ENCODE measurements around the gene SLC39A3. TPM values are rescaled to one million over a fixed set of nuclear protein-coding genes. Genes with fewer than 3 reads are reported as not detected.
"Not testable (repeated sequence)": the region's sequence is repeated elsewhere in the genome, so short reads cannot be mapped to it uniquely, and the experiment has no call there.

SLC39A3 gene
- polyA plus RNA-seq, 4 donors = 25.4 to 39.0 (median 29.7) TPM

DNA sequence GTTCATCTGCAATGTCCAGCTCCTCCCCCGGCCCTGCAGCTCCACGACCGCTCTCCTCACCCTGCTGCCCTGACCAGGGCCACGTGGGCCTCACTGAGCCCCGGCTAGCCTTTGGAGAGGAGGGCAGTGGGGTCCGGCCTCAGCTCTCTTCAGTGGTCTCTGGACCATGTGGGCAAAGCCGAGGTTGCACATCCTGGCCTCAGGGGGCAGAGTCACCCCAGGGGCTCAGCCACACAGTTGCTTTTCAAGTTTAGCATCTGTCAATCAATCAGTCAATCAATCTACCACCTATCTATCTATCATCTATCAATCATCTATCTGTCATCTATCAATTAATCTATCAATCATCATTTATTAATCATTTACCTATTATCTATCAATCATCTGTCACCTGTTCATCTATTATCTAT is 15.7 kb downstream of the SLC39A3 start:
- DNase-seq (ENCODE audit: low read depth in 4 of 4, low spot score in 2 of 4) = no peak

DNA sequence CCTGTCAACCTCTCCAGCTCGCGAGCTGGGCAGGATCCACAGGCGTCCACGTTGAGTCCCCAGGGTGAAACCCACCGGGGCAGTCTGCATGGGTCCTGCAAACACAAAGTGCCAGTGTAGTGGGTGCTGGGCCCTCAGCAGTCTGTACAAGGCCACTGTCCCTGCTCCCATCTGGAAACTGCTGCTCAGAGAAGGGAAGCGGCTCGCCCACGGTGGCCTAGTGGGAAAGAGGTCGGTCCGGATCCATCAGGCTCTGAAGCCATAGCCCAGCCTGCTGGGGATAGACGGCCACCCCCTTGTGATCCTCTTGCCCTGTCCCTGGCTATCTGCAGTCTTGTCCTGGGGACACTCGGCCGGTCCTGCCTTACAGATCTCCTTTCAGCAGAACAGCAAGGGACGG is 16.1 kb downstream of the SLC39A3 start:
- no peak for DNase-seq (ENCODE audit: low read depth in 4 of 4, low spot score in 2 of 4)

DNA sequence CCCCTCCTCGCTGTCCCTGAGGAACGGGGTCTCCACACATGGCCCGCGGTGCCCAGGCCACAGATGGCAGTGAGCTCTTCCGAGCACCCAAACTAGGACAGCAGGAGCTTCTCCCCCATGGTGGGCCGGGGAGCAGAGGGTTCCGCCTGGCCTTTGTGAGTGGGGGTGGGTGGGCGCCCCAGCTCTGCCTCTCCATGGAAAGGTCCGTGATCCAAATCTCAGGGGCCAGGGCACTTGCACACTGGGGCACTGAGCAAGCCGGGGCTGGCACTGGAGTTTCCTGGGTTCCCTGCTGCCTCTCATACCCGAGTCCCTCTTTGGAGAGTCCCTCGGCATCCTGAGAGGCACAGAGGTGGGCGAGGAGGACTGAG is 16.5 kb downstream of the SLC39A3 start:
- DNase-seq (ENCODE audit: low read depth in 4 of 4, low spot score in 2 of 4) = no peak

DNA sequence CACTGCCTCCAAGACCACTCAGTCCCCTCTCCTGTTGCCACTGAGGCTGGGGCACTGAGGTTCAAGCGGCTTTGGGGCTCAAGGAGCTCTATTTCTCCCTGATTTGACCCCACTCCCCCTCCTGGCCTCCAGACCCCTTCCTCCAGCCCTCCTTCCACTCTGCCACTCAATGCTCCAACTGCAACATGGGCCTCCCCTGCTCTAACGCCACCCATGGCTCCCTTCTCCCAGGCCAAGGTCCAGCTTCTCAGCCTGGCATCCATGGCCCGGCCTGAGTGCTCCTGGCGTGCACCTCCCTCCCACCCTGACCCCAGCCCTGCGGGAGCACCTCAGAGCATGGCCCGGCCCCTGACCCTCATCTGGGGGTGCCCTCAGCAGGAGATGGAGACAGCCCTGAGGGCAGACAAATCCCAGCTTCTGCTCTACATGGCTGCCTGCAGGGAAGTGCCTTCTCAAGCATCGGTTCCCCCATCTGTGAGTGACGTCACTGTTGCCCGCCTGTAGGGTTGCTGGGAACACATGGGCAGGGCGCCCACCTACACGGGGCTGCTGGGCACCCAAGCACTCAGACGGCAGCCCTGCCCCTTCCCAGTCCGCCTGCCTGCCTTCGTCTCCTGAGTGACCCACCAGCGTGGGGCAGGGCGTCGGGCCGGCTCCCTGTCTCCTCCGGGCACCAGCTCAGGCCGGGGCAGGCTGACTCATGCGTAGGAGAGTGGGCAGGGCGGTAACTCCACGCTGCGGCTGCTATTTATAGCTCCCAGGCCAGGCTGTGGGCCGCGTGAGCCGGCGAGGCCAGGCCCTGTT is 17.1 kb downstream of the SLC39A3 start:
- no peak for DNase-seq (ENCODE audit: low read depth in 4 of 4, low spot score in 2 of 4)

DNA sequence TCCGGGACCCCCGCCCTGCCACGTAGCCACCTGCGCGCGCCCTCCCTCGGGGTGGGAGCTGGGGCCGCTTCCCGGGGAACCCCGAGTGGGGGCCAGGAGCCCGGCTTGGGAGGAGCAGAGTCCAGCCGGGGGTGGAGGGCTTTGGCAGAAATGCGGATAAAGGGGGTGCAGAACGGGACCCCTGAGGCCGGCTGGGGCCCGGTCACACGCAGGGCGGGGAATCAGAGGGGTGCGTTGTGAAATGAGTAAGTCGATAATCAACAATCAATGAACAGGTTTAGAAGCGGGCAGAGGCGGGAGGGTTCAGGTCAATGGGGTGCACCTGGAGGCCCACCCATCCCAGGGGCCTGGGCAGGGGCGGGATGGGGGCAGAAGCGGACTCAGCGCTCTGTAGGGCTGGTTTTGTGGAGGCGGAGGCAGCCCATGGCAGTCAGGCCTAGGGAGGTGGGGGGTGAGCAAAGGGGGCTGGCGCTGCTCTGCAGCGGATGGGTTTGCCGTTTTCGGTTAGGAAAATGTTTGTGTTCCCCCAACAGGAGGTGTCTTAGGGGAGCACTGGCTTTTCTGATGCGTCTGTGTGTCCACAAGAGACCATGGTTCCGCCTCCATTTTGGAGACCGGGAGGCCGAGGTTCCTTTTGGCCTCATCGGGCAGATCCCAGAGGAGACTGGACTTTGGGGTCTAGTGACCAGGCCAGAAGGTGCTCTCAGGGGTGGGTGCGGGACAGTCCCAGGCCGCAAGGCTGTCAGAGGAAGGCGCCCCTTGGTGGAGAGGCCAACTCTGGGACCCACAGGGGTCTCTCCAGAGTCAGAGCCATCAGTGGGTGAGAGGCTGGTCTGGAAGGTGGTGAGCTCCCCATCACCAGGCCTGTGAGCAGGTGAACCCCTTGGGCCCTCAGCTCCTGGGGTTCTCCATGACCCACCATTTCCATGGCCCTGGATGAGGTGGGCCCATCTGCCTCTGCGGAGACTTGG is 18.0 kb downstream of the SLC39A3 start:
- no peak for DNase-seq (ENCODE audit: low read depth in 4 of 4, low spot score in 2 of 4)

DNA sequence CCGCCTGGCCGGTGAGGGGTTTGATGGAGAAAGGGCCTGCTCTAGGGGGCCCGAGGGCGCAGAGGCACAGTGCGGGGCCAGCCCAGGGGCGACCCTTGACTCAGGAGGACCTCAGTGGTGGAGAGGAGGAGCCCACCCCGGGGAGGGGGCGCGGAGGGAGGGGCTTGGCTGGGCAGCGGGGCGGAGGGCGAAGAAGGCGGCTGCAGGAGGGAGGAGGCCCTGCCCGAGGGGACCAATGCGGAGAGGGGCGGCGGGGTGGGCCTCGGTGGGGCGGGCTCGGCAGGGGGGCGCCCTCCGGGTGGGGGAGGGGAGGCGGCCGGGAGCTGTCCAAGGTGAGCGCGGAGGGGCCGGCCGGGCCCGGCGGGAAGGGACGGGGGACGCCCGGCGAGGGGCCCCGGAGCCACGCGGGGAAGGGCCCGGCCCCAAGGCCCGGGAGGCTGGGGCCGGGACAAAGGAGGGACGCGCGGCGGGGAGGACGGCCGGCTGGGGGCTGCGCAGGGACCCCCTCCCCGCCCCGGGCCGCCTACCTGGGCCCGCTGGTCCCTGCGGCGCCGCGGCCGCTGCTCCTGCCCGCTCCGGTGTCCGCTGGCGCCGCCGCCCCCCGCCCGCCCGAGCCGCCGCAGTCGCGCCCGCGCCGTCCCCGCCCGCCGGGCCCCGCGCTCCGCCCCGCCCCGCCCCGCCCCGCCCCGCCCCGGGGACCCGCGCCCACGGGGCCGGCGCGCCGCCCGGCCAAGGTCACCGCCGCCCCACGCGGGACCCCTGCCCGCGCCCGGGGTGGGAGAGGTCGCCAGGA is 18.8 kb downstream of the SLC39A3 start, which contains the start of gene DIRAS1:
DIRAS1 (minus strand) TSS at position 596 of the 793 bp plus-strand sequence. CDS start 3,566 bp downstream, outside the sequence.
- no peak for DNase-seq (ENCODE audit: low read depth in 4 of 4, low spot score in 2 of 4)

DNA sequence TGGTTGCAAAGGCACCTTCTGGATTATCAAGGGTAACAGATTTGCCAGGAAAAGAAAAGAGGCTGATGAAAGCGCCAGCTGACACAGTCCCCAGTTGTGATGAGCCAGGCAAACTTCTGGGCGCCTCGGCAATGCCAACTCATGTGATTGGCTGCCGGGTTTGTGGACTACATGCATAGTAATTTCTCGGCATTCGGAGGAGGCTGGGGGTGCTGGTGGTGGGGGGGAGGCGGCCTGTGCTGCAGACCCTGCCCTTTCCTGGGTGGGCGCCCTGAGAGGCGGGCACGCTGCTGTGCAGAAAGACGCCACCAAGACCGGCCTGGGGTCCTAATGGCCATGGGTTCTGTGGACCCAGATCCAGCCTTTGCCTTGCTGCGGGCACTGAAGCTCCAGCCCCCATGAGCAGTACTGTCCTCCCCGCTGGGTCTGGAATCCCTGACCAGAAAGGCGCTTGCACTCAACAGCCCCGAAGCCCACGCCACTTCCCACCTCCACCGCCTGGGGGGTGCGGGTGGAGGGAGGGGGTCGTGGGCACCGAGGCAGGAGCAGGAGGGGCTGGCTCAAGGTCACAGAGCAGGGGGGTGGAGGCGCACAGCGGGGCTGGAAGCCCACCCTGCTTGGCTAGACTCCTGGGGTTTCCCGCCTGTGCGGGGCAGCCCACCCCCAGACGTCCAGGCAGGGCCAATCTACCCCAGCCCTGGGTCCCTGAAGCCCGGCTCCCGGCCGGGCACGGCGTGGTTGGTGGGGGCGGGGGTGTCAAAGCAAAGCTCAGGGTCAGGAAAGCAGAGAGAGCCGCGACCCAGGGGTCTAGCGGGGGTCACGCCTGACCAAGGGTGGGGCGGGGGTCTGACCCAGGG is 19.7 kb downstream of the SLC39A3 start:
- no peak for DNase-seq (ENCODE audit: low read depth in 4 of 4, low spot score in 2 of 4)

DNA sequence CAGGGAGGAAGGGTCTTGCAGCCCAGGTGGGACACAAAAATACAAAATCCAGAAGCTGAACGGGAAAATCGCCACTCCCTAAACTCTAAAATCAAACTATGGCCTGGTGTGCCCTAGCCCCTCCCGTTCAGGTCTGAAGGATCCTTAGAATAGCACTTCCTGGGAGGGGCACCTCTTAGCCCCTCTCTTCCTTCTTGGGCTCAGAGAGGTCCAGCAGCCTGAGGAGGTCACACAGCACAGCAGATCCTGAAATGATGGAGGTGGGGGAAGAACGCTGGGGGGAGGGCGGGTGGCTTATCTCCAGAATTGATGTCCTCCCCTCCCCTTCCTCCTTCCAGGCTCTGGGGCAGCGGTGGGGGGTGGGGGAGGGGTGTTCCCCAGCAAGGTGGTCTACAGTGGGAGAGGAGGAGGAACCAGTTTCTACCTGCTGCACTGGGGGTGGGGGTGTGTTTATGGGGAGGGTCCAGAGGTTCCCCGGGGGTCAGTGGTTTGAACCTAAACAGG is 20.5 kb downstream of the SLC39A3 start:
- no peak for DNase-seq (ENCODE audit: low read depth in 4 of 4, low spot score in 2 of 4)

DNA sequence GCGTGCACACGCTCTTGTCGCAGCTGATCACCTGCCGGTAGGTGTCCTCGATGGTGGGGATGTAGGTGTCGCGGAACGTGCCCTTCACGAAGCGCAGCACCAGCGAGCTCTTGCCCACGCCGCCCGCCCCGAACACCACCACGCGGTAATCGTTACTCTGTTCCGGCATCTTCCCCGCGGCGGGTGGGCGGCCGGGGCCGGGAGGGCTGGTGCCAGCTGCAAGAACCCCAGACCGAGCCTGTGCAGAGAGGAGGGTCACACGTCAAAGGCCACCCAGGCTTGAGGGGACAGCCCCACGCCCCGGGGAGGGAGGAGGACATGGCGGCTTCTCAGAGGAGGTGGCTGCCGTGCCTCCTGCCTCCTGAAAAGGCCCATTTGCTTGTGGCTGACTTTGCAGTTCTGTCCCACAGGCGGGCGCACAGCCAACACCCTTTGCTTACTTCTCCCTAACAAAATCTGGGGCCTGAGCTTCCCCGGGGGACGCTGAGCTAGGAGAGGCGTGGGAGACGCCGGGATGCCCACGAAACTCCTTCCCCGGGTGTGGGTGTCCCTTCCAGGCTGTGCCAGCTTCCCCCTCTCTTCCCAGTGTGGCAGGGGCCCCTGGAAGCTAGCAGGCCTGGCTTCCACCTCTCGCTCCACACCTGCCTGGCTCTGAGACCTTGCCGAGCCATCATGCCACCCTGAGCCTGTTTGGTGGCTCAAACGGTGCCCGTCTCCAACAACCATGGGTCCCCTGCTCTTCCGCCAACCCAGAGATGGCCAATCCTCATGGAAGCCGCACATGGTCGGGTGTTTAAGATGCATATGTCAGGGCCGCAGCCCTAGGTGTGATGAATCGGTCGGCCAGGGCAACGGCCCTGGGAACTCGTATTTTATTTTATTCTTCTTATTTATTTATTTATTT is 21.9 kb downstream of the SLC39A3 start:
- no peak for DNase-seq (ENCODE audit: low read depth in 4 of 4, low spot score in 2 of 4)

DNA sequence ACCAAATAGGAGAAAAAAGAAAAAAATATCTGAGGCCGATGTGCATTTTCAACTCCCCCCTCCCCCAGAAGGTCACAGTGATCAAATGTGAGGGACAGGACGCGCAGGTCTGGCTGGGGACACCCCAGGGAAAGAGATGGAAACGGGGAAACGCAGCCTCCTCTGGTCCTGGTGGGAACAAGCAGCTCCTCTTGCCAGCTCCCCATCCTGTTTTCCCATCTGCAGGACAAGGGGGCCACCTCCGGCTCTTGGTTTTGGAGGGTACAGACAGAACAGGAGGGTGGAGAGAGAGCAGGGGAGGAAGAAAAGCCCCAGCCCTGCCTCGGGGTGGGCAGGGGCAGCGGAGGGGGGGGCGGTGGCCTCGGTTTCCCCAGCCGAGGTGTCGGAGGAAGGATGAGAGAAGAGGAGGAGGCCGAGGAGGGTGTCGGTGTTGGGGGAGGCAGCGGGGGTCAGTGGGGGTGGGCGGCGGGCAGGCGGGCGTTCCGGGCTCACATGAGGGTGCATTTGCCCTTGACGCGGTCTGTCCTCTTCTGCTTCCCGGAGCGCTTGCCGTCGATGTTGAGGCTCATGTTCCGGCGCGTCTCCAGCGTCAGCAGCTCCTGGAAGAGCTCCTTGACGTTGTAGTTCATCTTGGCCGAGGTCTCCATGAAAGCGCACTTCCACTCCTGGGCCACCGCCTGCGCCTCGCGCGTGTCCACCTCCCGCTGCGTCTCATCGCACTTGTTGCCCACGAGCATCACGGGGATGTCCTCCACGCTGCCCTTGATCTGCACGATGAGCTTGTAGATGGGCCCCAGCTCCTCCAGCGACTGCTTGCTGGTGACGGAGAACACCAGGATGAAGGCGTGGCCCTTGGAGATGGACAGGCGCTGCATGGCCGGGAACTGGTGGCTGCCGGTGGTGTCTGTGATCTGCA is 22.8 kb downstream of the SLC39A3 start:
- DNase-seq (ENCODE audit: low read depth in 4 of 4, low spot score in 2 of 4) = no peak

DNA sequence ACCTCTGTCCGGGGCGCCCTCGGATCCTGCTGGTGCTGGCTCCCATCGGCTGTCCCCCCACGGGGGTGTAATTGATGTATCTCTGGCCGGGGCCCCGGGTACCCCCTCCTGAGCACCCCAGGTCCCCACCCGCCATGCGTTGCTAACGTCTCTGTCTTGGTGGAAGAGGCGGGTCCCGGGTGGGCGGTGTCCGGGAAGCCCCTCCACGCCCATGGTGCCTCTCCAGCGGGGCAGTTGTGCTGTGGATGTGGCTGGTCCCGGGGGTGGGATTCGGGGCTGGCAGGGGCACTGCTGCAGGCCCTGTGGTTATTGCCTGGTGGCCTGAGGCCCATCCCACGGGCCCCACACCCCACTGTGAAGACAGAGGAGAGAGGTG is 23.6 kb downstream of the SLC39A3 start:
- DNase-seq (ENCODE audit: low read depth in 4 of 4, low spot score in 2 of 4) = no peak

DNA sequence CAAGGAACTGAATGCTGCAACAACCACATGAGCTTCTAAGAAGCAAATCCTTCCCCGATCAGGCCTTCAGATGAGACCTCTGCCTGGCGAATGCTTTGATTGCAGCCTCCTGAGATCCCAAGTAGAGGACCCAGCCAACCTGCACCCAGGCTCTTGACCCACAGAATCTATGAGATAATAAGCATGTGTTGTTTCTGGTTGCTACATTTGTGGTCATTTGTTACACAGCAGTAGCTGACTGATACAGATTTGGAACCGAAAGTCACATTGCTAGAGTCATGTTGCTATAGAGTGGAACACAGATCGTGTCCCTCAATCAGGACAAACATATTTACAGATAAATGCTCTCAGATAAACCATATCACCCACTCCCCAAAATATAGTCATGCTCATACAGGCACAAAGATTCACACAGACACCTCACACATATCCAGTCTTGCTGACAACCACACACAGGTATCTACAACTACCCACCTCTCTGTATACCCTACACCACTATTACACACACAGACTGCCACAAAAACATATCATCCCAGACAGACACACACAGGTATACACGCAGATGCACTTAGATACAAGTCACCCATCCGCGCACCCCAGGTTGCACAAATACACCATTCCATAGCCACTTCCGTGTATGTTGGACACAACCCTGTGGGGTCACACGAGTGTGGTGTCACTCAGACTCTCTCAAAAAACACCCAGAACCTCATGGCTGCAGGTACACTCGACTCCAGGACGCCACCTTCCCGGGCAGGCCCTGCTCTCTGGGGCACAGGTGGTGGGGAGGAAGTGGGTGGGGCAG is 24.1 kb downstream of the SLC39A3 start:
- no peak for DNase-seq (ENCODE audit: low read depth in 4 of 4, low spot score in 2 of 4)

DNA sequence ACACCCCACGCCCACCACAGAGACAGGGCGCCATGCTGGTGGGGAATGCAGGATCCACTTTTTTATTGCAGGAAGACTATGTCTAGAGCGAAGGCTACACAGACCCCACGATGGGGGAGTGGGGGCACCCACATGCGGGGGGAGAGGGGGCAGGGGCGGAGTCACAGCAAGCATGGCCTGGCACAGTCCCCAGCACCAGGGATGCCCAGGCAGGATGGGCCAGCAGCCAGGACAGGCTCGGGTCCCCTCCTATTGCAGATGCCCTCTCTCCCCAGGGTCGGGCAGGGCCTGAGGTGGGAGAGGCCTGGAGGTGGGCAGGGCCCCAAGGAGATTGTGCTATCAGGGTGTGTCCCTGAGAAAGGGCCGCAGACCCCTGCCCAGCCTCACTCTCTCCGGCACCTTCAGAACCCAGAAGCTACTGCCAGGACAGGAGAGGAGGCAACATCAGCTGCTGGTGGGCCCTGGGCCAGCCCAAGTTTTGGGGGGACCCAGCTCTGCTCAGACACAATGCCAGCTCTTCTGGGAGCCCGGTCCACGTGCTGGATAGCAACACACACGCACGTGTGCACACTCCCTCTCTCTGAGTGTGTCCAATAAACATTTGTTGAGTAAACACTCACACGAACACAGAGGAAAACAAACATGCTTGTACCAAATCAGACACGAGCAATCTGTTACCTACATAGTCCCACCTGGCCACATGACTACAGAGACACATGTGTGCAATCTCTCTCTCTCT is 25.1 kb downstream of the SLC39A3 start:
- no peak for DNase-seq (ENCODE audit: low read depth in 4 of 4, low spot score in 2 of 4)

DNA sequence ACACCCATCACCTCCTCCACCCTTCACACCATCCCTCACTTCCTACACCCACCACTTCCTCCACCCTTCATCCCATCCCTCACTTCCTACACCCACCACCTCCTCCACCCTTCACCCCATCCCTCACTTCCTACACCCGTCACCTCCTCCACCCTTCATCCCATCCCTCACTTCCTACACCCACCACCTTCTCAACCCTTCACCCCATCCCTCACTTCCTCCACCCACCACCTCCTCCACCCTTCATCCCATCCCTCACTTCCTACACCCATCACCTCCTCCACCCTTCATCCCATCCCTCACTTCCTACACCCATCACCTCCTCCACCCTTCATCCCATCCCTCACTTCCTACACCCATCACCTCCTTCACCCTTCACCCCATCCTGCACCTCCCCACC is 25.7 kb downstream of the SLC39A3 start:
- DNase-seq (ENCODE audit: low read depth in 4 of 4, low spot score in 2 of 4) = not testable (repeated sequence)

DNA sequence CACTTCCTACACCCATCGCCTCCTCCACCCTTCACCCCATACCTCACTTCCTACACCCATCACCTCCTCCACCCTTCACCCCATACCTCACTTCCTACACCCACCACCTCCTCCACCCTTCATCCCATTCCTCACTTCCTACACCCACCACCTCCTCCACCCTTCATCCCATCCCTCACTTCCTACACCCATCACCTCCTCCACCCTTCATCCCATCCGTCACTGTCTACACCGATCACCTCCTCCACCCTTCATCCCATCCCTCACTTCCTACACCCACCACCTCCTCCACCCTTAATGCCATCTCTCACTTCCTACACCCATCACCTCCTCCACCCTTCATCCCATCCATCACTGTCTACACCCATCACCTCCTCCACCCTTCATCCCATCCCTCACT is 26.6 kb downstream of the SLC39A3 start:
- DNase-seq (ENCODE audit: low read depth in 4 of 4, low spot score in 2 of 4) = not testable (repeated sequence)

DNA sequence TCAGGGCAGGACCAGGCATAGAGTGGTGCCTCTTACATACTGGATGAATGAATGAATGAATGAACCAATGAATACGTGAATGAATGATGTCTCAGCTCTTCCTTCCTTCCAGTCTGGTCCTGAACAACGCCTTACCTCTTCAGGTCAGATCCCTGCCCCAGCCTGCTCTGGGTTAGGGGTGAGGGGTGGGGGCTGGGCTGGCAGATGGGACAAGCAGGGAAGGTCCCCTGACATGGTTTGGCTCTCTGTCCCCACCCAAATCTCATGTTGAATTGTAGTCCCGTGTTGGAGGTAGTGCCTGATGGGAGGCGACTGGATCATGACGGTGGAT is 28.0 kb downstream of the SLC39A3 start:
- no peak for DNase-seq (ENCODE audit: low read depth in 4 of 4, low spot score in 2 of 4)
